GM12891 (cell line): ENCODE results near the gene PEX11B.

Source experiments
- POLR2AphosphoS5 ChIP-seq: IDR thresholded peaks from 2 replicates; pipeline ENCODE4 v1.6.1; 2011; ENCODE audit warnings: low read depth, low read length, control low read depth
- SPI1 ChIP-seq: IDR thresholded peaks from 2 replicates; pipeline ENCODE4 v1.6.1; 2011; ENCODE audit warnings: low read depth, low read length, control low read depth
- TAF1 ChIP-seq: IDR thresholded peaks from 2 replicates; pipeline ENCODE4 v1.6.1; 2011; ENCODE audit warnings: low read depth, low read length, control low read depth

DNA sequence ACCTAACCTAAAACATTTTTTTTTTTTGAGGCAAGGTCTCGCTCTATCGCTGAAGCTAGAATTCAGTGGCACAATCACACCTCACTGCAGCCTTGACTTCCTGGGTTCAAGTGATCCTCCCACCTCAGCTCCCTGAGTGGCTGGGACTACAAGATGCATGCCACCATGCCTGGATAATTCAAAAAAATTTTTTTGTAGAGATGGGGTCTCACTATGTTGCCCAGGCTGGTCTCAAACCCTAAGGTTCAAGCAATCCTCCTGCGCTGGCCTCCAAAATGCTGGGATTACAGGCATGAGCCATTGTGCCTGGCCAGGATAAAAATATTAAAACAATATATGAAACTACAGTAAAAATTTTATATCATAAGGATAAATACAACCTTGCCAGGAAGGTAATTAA lies 34.4 kb upstream of the PEX11B start:
- TF ChIP-seq SPI1 = no peak
- no peak for TF ChIP-seq TAF1
- TF ChIP-seq POLR2AphosphoS5 = no peak
